Measurements from ENCODE around the gene CARD8. TPM values are rescaled to one million over a fixed set of nuclear protein-coding genes. Genes with fewer than 3 reads are reported as not detected.

The CARD8 gene
- total and polyA plus RNA-seq, 7 experiments from 2014 or later, result 73.6 to 301 (median 165) TPM

Other genes with a start within 250 kb of the CARD8 start
- gene CABP5, start 211.8 kb downstream of the CARD8 start, total RNA-seq, result under 1 TPM in 1 of 5 experiments, not detected in 4; 0.42 TPM
- gene CABP5, start 211.8 kb downstream of the CARD8 start, polyA plus RNA-seq, result not detected
- 10 to 100 TPM in 2 of 5 experiments, 1 to 10 TPM in 3; 3.3 to 21.2 (median 9.1) TPM for gene PLA2G4C, start 145.1 kb downstream of the CARD8 start, total RNA-seq
- gene PLA2G4C, start 145.1 kb downstream of the CARD8 start, polyA plus RNA-seq, result 1 to 10 TPM; 1.2 to 2.3 TPM
- 100 to 1,000 TPM in 4 of 5 experiments, 10 to 100 TPM in 1; 61.0 to 134 (median 122) TPM for gene LIG1, start 85.6 kb downstream of the CARD8 start, total RNA-seq
- gene LIG1, start 85.6 kb downstream of the CARD8 start, polyA plus RNA-seq, result 10 to 100 TPM; 38.1 to 44.6 TPM
- 10 to 100 TPM in 1 of 5 experiments, 1 to 10 TPM in 4; 5.0 to 11.6 (median 7.4) TPM for gene ZSWIM9, start 85.2 kb downstream of the CARD8 start, total RNA-seq
- gene ZSWIM9, start 85.2 kb downstream of the CARD8 start, polyA plus RNA-seq, result 1 to 10 TPM in 1 of 2 donors, under 1 TPM in 1; 0.82 to 1.0 TPM
- under 1 TPM in 2 of 5 experiments, not detected in 3; 0.29 to 0.51 TPM for gene ZNF114, start 14.2 kb upstream of the CARD8 start, total RNA-seq
- not detected for gene ZNF114, start 14.2 kb upstream of the CARD8 start, polyA plus RNA-seq
- 100 to 1,000 TPM; 183 to 425 (median 257) TPM for gene EMP3, start 69.6 kb upstream of the CARD8 start, total RNA-seq
- 100 to 1,000 TPM; 511 to 711 TPM for gene EMP3, start 69.6 kb upstream of the CARD8 start, polyA plus RNA-seq
- gene TMEM143, start 108.0 kb upstream of the CARD8 start, total RNA-seq, result 10 to 100 TPM; 11.6 to 39.8 (median 20.1) TPM
- gene TMEM143, start 108.0 kb upstream of the CARD8 start, polyA plus RNA-seq, result 10 to 100 TPM in 1 of 2 donors, 1 to 10 TPM in 1; 5.7 to 12.7 TPM
- gene SYNGR4, start 108.5 kb upstream of the CARD8 start, total RNA-seq, result not detected
- gene SYNGR4, start 108.5 kb upstream of the CARD8 start, polyA plus RNA-seq, result not detected
- gene KDELR1, start 135.6 kb upstream of the CARD8 start, total RNA-seq, result 10 to 100 TPM; 42.7 to 73.9 (median 52.3) TPM
- 10 to 100 TPM; 22.2 to 24.3 TPM for gene KDELR1, start 135.6 kb upstream of the CARD8 start, polyA plus RNA-seq
- gene GRIN2D, start 137.8 kb upstream of the CARD8 start, total RNA-seq, result under 1 TPM; 0.08 to 0.39 (median 0.11) TPM
- gene GRIN2D, start 137.8 kb upstream of the CARD8 start, polyA plus RNA-seq, result not detected
- gene GRWD1, start 190.1 kb upstream of the CARD8 start, total RNA-seq, result 10 to 100 TPM; 26.1 to 45.8 (median 36.3) TPM
- gene GRWD1, start 190.1 kb upstream of the CARD8 start, polyA plus RNA-seq, result 10 to 100 TPM; 42.8 to 51.6 TPM
- gene KCNJ14, start 199.7 kb upstream of the CARD8 start, total RNA-seq, result 1 to 10 TPM; 1.5 to 3.9 (median 2.4) TPM
- gene KCNJ14, start 199.7 kb upstream of the CARD8 start, polyA plus RNA-seq, result under 1 TPM; 0.05 to 0.21 TPM
- 10 to 100 TPM; 41.0 to 82.1 (median 54.9) TPM for gene CYTH2, start 213.5 kb upstream of the CARD8 start, total RNA-seq
- 10 to 100 TPM; 23.6 to 37.3 TPM for gene CYTH2, start 213.5 kb upstream of the CARD8 start, polyA plus RNA-seq

Data from naive thymus-derived CD4-positive, alpha-beta T cell (primary cell).